Ovary (tissue), 9 donors: ENCODE results near the gene ALPK1. TPM values are rescaled to one million over a fixed set of nuclear protein-coding genes. Genes with fewer than 3 reads are reported as not detected.

ENCODE experiments used
- DNase-seq, 5 donors: peaks; one replicate each; pipeline ENCODE4 v3.0.0-alpha.2; 2019 to 2020
- H3K27ac ChIP-seq, 2 donors: fragments of 200-600 bp; one replicate each; pipeline versions ENCODE4 v1.5.1 to v1.8.0; 2019 to 2022
- H3K27me3 ChIP-seq: fragments of 200-600 bp; one replicate; pipeline ENCODE4 v1.8.0; 2022
- H3K36me3 ChIP-seq: fragments of 200-600 bp; sonication (generic); one replicate; pipeline ENCODE4 v1.5.1; 2019
- H3K4me1 ChIP-seq: one replicate; pipeline ENCODE4 v1.8.1; 2013; ENCODE audit warnings: mild to moderate bottlenecking, moderate library complexity; ENCODE audit not compliant: insufficient read depth
- H3K4me3 ChIP-seq: fragments of 200-600 bp; sonication (generic); one replicate; pipeline ENCODE4 v1.5.1; 2017
- H3K9me3 ChIP-seq, 2 donors: fragments of 200-600 bp in 1 of 2; sonication (generic) in 1 of 2; one replicate each; pipeline versions ENCODE4 v1.5.1 to v1.8.1; 2013 to 2019; ENCODE audit warnings: mild to moderate bottlenecking in 1 of 2, moderate library complexity in 1 of 2
- CTCF ChIP-seq, 3 donors: fragments of 450-650 bp in 2 of 3; fragments of 200-600 bp in 1 of 3; IDR thresholded peaks; one replicate each; pipeline versions ENCODE4 v1.5.1 to v1.8.0; 2016 to 2022; ENCODE audit warnings: antibody characterized with exemption in 3 of 3, mild to moderate bottlenecking in 1 of 3
- EP300 ChIP-seq: sonication (generic); formaldehyde crosslinking; IDR thresholded peaks from one replicate; pipeline ENCODE4 v1.6.1; 2017; ENCODE audit warnings: antibody characterized with exemption
- POLR2A ChIP-seq: fragments of 450-650 bp; IDR thresholded peaks from one replicate; pipeline ENCODE4 v1.6.1; 2017; ENCODE audit warnings: antibody characterized with exemption, mild to moderate bottlenecking, moderate library complexity
- whole genome bisulfite sequencing, 3 donors: extraction: QIAGEN DNeasy Blood & Tissue Kit in 1 of 3; methylation state at CpG; one replicate each; pipeline versions ENCODE4 v1.1.5 to v1.1.7; 2013 to 2017; 5-methylcytosine and 5-hydroxymethylcytosine counted together
- intact Hi-C, 4 donors: fragments of 100-400 bp; cut with DNase I; formaldehyde crosslinking; loops; one replicate each; pipeline versions ENCODE4 v1.11.0 to v1.15.1; 2022 to 2023
- polyA plus RNA-seq, 2 donors: library from polyadenylated mRNA; stranded (reverse); fragments of 200-250 nt in 1 of 2; fragments of 350-450 nt in 1 of 2; fragmentation: Illumina TruSeq in 1 of 2; extraction: RNeasy Lipid Tissue Mini Kit (QIAGEN cat#74804) in 1 of 2; gene quantifications; one replicate each; pipeline ENCODE4 v1.2.3, GENCODE V29; 2013 to 2014
- total RNA-seq, 7 donors: library from RNA; depleted of rRNA in 2 of 7; stranded (reverse); fragments of >200 nt in 2 of 7; fragmentation: NEBNext Ultra II Directional in 3 of 7; extraction: Animal tissue kit (Norgen Biotek cat#: 25700) in 3 of 7; gene quantifications; one replicate each; pipeline versions ENCODE4 v1.1.0 to v1.2.4, GENCODE V29; 2016 to 2023
- donor health status: DM: no; HTN: no; CAD: no; lungs with moderate emphysema.
- donor health status: DM: no; HTN: no; CAD: no.
- donor health status: Bipolar disorder and iron deficiency.
- donor health status: DM: yes; HTN: yes; CAD: no.
- donor health status: DM: no; HTN: no; CAD: no.
- donor health status: DM: yes; HTN: yes; CAD: no.

ALPK1 gene
- total and polyA plus RNA-seq, 9 donors: 6.8 to 33.6 (median 21.3) TPM

DNA sequence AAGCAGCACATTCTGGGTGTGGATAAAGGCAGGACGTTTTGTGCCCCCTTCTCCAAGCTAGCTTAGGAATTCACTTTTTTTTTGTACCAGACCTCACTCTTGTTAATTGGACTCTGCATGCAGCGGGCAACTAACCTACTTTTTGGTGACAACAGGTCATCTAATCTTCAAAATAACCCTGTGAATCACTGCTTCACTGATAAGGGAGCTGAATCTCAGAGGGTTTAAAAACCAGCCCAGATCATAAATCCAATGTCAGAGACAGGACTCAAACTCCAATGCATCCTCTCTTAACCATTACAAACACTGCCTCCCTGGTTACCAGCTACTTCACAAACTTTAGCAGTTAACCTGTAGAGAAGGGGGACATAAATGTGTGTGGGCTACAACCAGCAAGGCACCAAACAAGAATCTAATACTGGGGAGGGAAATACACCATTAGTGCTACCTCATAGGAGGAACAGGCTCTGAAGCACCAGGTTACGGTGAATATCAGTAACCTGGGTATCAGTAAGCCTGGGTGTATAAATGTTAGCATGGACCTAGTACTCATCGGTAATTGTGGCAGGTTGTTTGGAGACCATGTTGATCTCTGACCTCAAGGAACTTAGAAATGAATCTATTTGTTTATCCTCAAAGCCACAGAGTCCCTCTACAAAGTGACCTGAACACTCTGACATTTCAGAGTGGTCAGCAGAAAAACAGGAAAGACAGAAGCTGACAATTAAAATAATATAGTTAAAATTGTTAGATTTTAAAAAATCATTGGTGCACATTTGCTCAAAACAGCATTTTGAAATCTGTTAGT lies 14.1 kb upstream of the ALPK1 start:
- Histone ChIP-seq H3K4me1 (peaks cover 6% of the 10 kb centered on the region), H3K4me3 (no peak overlapping the region), H3K27ac (no peak overlapping the region), H3K27me3 (no peaks in the 10 kb centered on the region), H3K9me3 (no peaks in the 10 kb centered on the region), H3K36me3 (no peaks in the 10 kb centered on the region)
- DNase-seq: no peak
- intact Hi-C loops: no loop called here
- 77 to 82% (median 80%) methylated on average over 4 of the region's 4 CpGs for WGBS, 3 donors
- no peak for TF ChIP-seq CTCF (IDR thresholded peaks at IDR 0.05)
- TF ChIP-seq POLR2A: no peak
- TF ChIP-seq EP300: no peak

DNA sequence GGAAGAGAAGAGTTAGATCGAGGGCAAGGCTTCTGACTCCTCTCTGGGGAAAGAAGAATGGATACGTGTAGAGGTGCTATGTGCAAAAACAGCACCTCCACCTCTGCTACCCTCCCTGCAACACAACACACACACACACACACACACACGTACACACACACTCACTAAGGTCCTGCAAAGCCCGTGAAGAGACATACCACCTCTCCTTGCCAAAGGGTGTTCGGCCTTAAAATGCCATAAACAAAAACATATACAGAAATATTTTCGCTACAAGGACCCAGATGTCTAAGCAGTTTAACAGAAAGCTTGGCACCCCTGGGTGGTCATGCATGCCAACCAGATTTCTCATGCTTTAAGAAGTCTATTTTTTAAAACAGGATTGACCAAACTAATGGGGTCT lies 13.0 kb upstream of the ALPK1 start:
- no peak overlapping the region for H3K27ac ChIP-seq
- no peak for DNase-seq
- WGBS, 3 donors: 10 to 15% (median 13%) methylated on average over 6 of the region's 6 CpGs

GRCh38 chr4:112284662-112285411 lies 12.3 kb upstream of the ALPK1 start:
- no peaks in the 10 kb centered on the region for H3K27me3 ChIP-seq
- DNase-seq: peak in 3 of 5 donors; percentile 22 to 43 (median 39)
- H3K4me1 ChIP-seq: peaks cover 6% of the 10 kb centered on the region
- 0 to 1% (median 1%) methylated on average over 15 of the region's 15 CpGs for WGBS, 3 donors
- intact Hi-C loops: no loop called here
- no peak for TF ChIP-seq POLR2A
- no peak for TF ChIP-seq CTCF (IDR thresholded peaks at IDR 0.05)
- TF ChIP-seq EP300: no peak
- no peaks in the 10 kb centered on the region for H3K9me3 ChIP-seq
- peak overlapping the region; percentile 80 for H3K4me3 ChIP-seq
- no peaks in the 10 kb centered on the region for H3K36me3 ChIP-seq
- peak overlapping the region; percentile 66 to 78 for H3K27ac ChIP-seq

More for the DNA sequence above, 13.0 kb upstream of the ALPK1 start:
- Histone ChIP-seq H3K9me3 (no peaks in the 10 kb centered on the region), H3K4me3 (peak overlapping the region; percentile 80), H3K36me3 (no peaks in the 10 kb centered on the region), H3K27me3 (no peaks in the 10 kb centered on the region), H3K4me1 (peaks cover 6% of the 10 kb centered on the region)
- intact Hi-C loops: no loop called here
- TF ChIP-seq EP300 (no peak), POLR2A (no peak), CTCF (IDR thresholded peaks at IDR 0.05) (no peak)

DNA sequence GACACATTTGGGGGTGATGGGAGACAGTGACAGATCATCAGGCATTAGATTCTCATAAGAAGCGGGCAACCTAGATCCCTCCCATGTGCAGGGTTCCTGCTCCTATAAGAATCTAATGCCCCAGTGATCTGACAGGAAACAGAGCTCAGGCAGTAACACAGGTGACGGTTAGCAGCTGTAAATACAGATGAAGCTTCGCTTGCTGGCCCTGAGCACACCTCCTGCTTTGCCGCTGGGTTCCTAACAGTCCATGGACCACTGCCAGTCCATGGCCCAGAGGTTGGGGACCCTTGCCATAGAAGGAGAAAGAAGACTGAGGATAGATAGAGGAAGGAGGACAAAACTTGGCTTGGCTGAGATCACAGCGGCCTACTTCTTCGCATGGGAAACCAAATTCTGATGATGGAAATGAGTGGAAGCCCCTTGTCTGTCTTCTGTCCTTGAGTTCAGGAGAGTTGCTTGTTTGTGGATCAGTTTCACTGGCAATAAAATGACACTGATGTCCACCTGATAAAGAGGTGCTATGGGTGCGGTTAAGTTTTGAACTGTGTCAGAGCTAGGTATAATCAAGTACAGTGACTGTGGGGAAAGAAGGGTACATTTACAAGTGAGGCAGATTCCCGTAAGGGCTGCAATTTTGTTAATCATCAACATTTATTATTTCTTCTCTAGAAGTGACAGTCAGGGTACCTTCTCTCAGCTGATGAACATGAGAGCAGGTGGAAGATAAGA lies 9.7 kb upstream of the ALPK1 start:
- Histone ChIP-seq H3K4me3 (no peak overlapping the region), H3K27me3 (no peaks in the 10 kb centered on the region), H3K9me3 (no peaks in the 10 kb centered on the region), H3K36me3 (no peaks in the 10 kb centered on the region), H3K27ac (no peak overlapping the region), H3K4me1 (peaks cover 6% of the 10 kb centered on the region)
- no peak for DNase-seq
- intact Hi-C loops: no loop called here
- no peak for TF ChIP-seq POLR2A
- TF ChIP-seq EP300: no peak
- no peak for TF ChIP-seq CTCF (IDR thresholded peaks at IDR 0.05)
- WGBS, 3 donors: 96 to 98% (median 97%) methylated on average over 8 of the region's 8 CpGs
